HEK293 (cell line): ENCODE measurements around the gene OTUB2.
A peak's percentile ranks its signal among the peaks of the same experiment; 100 is the strongest.

Experiments
- EGR2 ChIP-seq: fragments of 450-650 bp; formaldehyde crosslinking; IDR thresholded peaks from 2 replicates; pipeline ENCODE4 v1.5.1; 2016; ENCODE audit warnings: low read depth, missing biosample characterization, missing genetic modification characterization
- RBAK ChIP-seq: fragments of 450-650 bp; formaldehyde crosslinking; IDR thresholded peaks from 2 replicates; pipeline ENCODE4 v1.5.1; 2016; ENCODE audit warnings: missing biosample characterization, missing genetic modification characterization
- YY1 ChIP-seq: fragments of 450-650 bp; formaldehyde crosslinking; IDR thresholded peaks from 2 replicates; pipeline ENCODE4 v1.5.1; 2018; ENCODE audit warnings: missing biosample characterization, missing genetic modification characterization
- ZNF510 ChIP-seq: fragments of 450-650 bp; formaldehyde crosslinking; IDR thresholded peaks from 2 replicates; pipeline ENCODE4 v1.5.1; 2018; ENCODE audit warnings: mild to moderate bottlenecking, missing genetic modification characterization, missing biosample characterization; ENCODE audit not compliant: insufficient replicate concordance
- ZNF660 ChIP-seq: fragments of 450-650 bp; IDR thresholded peaks from 2 replicates; pipeline ENCODE4 v1.5.1; 2018; ENCODE audit warnings: missing biosample characterization, mild to moderate bottlenecking, missing genetic modification characterization
- ZNF707 ChIP-seq: fragments of 450-650 bp; formaldehyde crosslinking; IDR thresholded peaks from 2 replicates; pipeline ENCODE4 v1.5.1; 2016; ENCODE audit warnings: missing biosample characterization, missing genetic modification characterization
- TF ChIP-seq, protein P1 (sequence below): fragments of 450-650 bp; formaldehyde crosslinking; IDR thresholded peaks from 2 replicates; pipeline ENCODE4 v1.5.1; 2016; ENCODE audit warnings: missing biosample characterization, missing genetic modification characterization

DNA sequence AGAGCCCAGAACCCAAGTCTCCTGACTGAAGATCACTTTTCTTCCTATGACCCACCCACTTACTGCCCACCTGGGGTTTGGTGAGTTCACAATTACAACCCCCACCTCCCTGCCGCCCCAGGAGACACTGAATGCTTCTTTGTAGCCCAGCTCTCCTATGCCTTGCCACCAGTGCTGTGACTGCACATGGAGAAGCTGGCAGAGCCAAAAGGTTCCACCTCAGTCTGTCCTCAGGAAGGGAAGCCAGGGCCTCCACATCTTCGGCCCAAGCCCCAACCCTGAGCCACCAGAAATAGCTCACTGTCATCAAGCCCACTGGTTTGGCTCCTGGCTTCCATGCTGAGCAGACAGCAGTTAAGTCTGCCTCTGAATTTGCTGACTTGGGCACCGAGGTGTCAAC lies 25.6 kb downstream of the OTUB2 start:
- TF ChIP-seq, protein P1, sequence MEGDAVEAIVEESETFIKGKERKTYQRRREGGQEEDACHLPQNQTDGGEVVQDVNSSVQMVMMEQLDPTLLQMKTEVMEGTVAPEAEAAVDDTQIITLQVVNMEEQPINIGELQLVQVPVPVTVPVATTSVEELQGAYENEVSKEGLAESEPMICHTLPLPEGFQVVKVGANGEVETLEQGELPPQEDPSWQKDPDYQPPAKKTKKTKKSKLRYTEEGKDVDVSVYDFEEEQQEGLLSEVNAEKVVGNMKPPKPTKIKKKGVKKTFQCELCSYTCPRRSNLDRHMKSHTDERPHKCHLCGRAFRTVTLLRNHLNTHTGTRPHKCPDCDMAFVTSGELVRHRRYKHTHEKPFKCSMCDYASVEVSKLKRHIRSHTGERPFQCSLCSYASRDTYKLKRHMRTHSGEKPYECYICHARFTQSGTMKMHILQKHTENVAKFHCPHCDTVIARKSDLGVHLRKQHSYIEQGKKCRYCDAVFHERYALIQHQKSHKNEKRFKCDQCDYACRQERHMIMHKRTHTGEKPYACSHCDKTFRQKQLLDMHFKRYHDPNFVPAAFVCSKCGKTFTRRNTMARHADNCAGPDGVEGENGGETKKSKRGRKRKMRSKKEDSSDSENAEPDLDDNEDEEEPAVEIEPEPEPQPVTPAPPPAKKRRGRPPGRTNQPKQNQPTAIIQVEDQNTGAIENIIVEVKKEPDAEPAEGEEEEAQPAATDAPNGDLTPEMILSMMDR (tag by site-specific recombination), result no peak
- no peak for TF ChIP-seq ZNF660 (tag by site-specific recombination)
- peak; percentile 80 for TF ChIP-seq EGR2 (tag by site-specific recombination)
- no peak for TF ChIP-seq ZNF510
- TF ChIP-seq RBAK (tag by site-specific recombination), result no peak
- no peak for TF ChIP-seq YY1 (tag by site-specific recombination)
- TF ChIP-seq ZNF707, result no peak
